ENCODE data around the gene DEFB121. TPM values are rescaled to one million over a fixed set of nuclear protein-coding genes. Genes with fewer than 3 reads are reported as not detected.

Gene DEFB121, protein sequence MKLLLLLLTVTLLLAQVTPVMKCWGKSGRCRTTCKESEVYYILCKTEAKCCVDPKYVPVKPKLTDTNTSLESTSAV
- total RNA-seq (not detected), polyA plus RNA-seq (not detected)
- long read RNA-seq, donor 1: 0 reads
- long read RNA-seq, donor 2: 0 reads
- long read RNA-seq, donor 3: 0 reads
- long read RNA-seq, donor 4: 0 reads
- long read RNA-seq, donor 5: 0 reads

DNA sequence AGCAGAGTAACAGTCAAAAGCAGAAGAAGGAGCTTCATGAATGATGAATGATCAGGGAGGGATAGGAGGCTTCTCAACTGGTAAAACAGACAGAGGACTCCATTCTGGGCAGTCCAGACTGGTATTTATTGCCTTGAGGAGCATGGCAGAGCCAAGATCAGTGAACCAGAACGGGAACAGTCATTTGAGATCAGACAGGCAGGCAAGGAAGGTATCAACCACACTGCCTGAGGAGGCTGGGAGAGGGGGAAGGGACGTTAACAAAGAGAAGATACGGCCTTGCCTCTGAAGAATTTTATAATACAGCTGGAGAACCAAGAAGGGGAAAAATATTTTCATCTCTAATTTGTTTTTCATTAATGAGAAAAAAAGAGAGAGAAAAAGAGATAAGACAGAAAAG is at the start of gene DEFB121:
Gene DEFB121, minus strand, starts transcription at position 101 of the 400 bp plus-strand sequence. Its CDS starts 63 bp downstream, at position 38.
- TF ChIP-seq, protein P1, sequence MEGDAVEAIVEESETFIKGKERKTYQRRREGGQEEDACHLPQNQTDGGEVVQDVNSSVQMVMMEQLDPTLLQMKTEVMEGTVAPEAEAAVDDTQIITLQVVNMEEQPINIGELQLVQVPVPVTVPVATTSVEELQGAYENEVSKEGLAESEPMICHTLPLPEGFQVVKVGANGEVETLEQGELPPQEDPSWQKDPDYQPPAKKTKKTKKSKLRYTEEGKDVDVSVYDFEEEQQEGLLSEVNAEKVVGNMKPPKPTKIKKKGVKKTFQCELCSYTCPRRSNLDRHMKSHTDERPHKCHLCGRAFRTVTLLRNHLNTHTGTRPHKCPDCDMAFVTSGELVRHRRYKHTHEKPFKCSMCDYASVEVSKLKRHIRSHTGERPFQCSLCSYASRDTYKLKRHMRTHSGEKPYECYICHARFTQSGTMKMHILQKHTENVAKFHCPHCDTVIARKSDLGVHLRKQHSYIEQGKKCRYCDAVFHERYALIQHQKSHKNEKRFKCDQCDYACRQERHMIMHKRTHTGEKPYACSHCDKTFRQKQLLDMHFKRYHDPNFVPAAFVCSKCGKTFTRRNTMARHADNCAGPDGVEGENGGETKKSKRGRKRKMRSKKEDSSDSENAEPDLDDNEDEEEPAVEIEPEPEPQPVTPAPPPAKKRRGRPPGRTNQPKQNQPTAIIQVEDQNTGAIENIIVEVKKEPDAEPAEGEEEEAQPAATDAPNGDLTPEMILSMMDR (IDR thresholded peaks at IDR 0.05; ENCODE audit: control extremely low read depth, extremely low read depth): no peak
- ATAC-seq (ENCODE audit: insufficient read depth, low FRiP score) (no peak), DNase-seq (no peak)
- H3K4me3 ChIP-seq: no peak within 1 kb of the TSS
- H3K27ac ChIP-seq (ENCODE audit: low read depth in 1 of 2, low read length in 1 of 2): no peak within 1 kb of the TSS
- H3K9ac ChIP-seq (ENCODE audit: insufficient read depth in 1 of 2, low read length in 2 of 2): no peak within 1 kb of the TSS
- WGBS, 2 donors: 45 to 46% methylated on average over 3 of the region's 3 CpGs
- peaks cover 0 to 6% (median 0%) of the 10 kb centered on the region in 3 donors for H3K27me3 ChIP-seq (ENCODE audit: control insufficient read depth in 3 of 3, insufficient read depth in 3 of 3, low read length in 2 of 3)
- H3K9me3 ChIP-seq (ENCODE audit: control insufficient read depth in 4 of 4, insufficient read depth in 3 of 4, low read length in 3 of 4): peaks cover 0 to 7% (median 2%) of the 10 kb centered on the region in 4 donors
- no peaks in the 10 kb centered on the region for H3K4me1 ChIP-seq (ENCODE audit: control insufficient read depth in 5 of 5, insufficient read depth in 5 of 5, low read length in 5 of 5)
- H3K36me3 ChIP-seq (ENCODE audit: control insufficient read depth in 4 of 4, insufficient read depth in 4 of 4, low read length in 4 of 4): no peaks in the 10 kb centered on the region

DNA sequence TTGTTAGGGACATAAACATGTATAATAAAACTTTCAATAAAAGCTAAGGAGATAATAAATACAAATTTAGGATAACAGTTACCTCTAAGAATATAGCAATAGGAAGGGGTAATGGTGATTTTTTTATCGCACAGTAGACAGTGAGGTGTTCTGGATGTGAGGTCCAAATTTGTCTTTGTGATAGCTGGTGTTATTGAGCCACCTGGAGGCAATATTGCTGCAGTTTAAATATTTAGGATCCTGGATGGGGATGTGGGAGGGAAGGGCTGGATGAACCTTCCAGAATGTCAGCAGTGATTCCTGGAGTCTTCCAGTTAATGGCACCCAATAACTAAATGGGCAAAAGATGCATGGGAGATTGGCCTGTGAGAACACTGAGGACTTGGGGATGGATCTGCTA is 48.3 kb upstream of the DEFB121 start:
- 95 to 96% methylated on average over 1 of the region's 1 CpG for WGBS, 2 donors
- H3K9me3 ChIP-seq (ENCODE audit: control insufficient read depth in 4 of 4, insufficient read depth in 3 of 4, low read length in 3 of 4): peaks cover 0 to 1% (median 0%) of the 10 kb centered on the region in 4 donors
- H3K27ac ChIP-seq (ENCODE audit: low read depth in 1 of 2, low read length in 1 of 2): no peak overlapping the region
- no peak overlapping the region for H3K9ac ChIP-seq (ENCODE audit: insufficient read depth in 1 of 2, low read length in 2 of 2)
- no peaks in the 10 kb centered on the region for H3K36me3 ChIP-seq (ENCODE audit: control insufficient read depth in 4 of 4, insufficient read depth in 4 of 4, low read length in 4 of 4)
- H3K27me3 ChIP-seq (ENCODE audit: control insufficient read depth in 3 of 3, insufficient read depth in 3 of 3, low read length in 2 of 3): no peaks in the 10 kb centered on the region
- DNase-seq (no peak), ATAC-seq (ENCODE audit: insufficient read depth, low FRiP score) (no peak)
- no peaks in the 10 kb centered on the region for H3K4me1 ChIP-seq (ENCODE audit: control insufficient read depth in 5 of 5, insufficient read depth in 5 of 5, low read length in 5 of 5)
- TF ChIP-seq, protein P1 (IDR thresholded peaks at IDR 0.05; ENCODE audit: control extremely low read depth, extremely low read depth): no peak
- no peak overlapping the region for H3K4me3 ChIP-seq

DNA sequence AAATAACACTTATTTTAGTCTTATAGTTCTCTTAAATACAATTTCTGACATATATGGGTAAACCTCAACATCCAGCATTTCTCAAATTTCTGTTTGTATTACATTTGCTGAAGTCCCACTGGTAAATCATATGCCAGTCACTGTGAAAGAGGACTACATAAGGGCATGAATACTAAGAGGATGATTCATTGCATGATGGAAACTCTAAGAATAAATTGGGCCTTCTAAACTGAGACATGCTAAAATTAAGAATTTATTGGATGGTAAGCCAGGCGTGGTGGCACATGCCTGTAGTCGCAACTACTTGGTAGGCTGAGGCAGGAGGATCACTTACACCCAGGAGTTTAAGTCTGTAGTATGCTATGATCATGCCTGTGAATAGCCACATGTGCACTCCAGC is 46.6 kb upstream of the DEFB121 start:
- Histone ChIP-seq H3K4me1 (ENCODE audit: control insufficient read depth in 5 of 5, insufficient read depth in 5 of 5, low read length in 5 of 5) (no peaks in the 10 kb centered on the region), H3K27ac (ENCODE audit: low read depth in 1 of 2, low read length in 1 of 2) (no peak overlapping the region), H3K9me3 (ENCODE audit: control insufficient read depth in 4 of 4, insufficient read depth in 3 of 4, low read length in 3 of 4) (peaks cover 0 to 2% (median 0%) of the 10 kb centered on the region in 4 donors), H3K4me3 (no peak overlapping the region), H3K36me3 (ENCODE audit: control insufficient read depth in 4 of 4, insufficient read depth in 4 of 4, low read length in 4 of 4) (no peaks in the 10 kb centered on the region), H3K9ac (ENCODE audit: insufficient read depth in 1 of 2, low read length in 2 of 2) (no peak overlapping the region), H3K27me3 (ENCODE audit: control insufficient read depth in 3 of 3, insufficient read depth in 3 of 3, low read length in 2 of 3) (no peaks in the 10 kb centered on the region)
- ATAC-seq (ENCODE audit: insufficient read depth, low FRiP score) (no peak), DNase-seq (no peak)
- TF ChIP-seq, protein P1 (IDR thresholded peaks at IDR 0.05; ENCODE audit: control extremely low read depth, extremely low read depth): no peak
- WGBS, 2 donors: 81 to 85% methylated on average over 2 of the region's 2 CpGs

Measured in lung (tissue), 16 donors.